Measurements from ENCODE around the gene MYH15. TPM values are rescaled to one million over a fixed set of nuclear protein-coding genes. Genes with fewer than 3 reads are reported as not detected.

MYH15 gene
- total RNA-seq, 4 donors from 2014 or later = 0.10 to 0.27 (median 0.13) TPM; not detected in 1

- in situ Hi-C loops (cut with MboI; ENCODE audit: low sequenced_read_pairs in 4 of 4) = no loop called here
- DNase-seq (no peak), ATAC-seq (no peak)
- intact Hi-C loops (cut with DNase I; ENCODE audit: low total_unique reads) = no loop called here
- no peaks in the 10 kb centered on the region for H3K27me3 ChIP-seq
- no peaks in the 10 kb centered on the region for H3K36me3 ChIP-seq
- H3K4me1 ChIP-seq = no peaks in the 10 kb centered on the region
- no peaks in the 10 kb centered on the region for H3K9me3 ChIP-seq
- H3K4me3 ChIP-seq = no peak overlapping the region
- H3K27ac ChIP-seq = no peak overlapping the region
- TF ChIP-seq POLR2A (IDR thresholded peaks at IDR 0.05) = no peak
- TF ChIP-seq CTCF (IDR thresholded peaks at IDR 0.05 in 4 of 5, conservative IDR thresholded peaks at IDR 0.05 in 1 of 5) = no peak
Measured at GRCh38 chr3:108462899-108463298, 47.5 kb downstream of the MYH15 start.

- no peaks in the 10 kb centered on the region for H3K4me1 ChIP-seq
- no peak overlapping the region for H3K4me3 ChIP-seq
- H3K27ac ChIP-seq = no peak overlapping the region
- no peaks in the 10 kb centered on the region for H3K27me3 ChIP-seq
- in situ Hi-C loops (cut with MboI; ENCODE audit: low sequenced_read_pairs in 4 of 4) = no loop called here
- no peaks in the 10 kb centered on the region for H3K9me3 ChIP-seq
- no peaks in the 10 kb centered on the region for H3K36me3 ChIP-seq
- TF ChIP-seq POLR2A (IDR thresholded peaks at IDR 0.05) (no peak), CTCF (IDR thresholded peaks at IDR 0.05 in 4 of 5, conservative IDR thresholded peaks at IDR 0.05 in 1 of 5) (no peak)
- ATAC-seq (no peak), DNase-seq (no peak)
- intact Hi-C loops (cut with DNase I; ENCODE audit: low total_unique reads) = no loop called here
Measured at GRCh38 chr3:108461661-108462111, 48.7 kb downstream of the MYH15 start.

- Histone ChIP-seq H3K4me1 (no peaks in the 10 kb centered on the region), H3K27me3 (no peaks in the 10 kb centered on the region), H3K27ac (no peak overlapping the region), H3K4me3 (no peak overlapping the region), H3K9me3 (no peaks in the 10 kb centered on the region), H3K36me3 (no peaks in the 10 kb centered on the region)
- in situ Hi-C loops (cut with MboI; ENCODE audit: low sequenced_read_pairs in 4 of 4) (no loop called here), intact Hi-C loops (cut with DNase I; ENCODE audit: low total_unique reads) (no loop called here)
- TF ChIP-seq POLR2A (IDR thresholded peaks at IDR 0.05) (no peak), CTCF (IDR thresholded peaks at IDR 0.05 in 4 of 5, conservative IDR thresholded peaks at IDR 0.05 in 1 of 5) (no peak)
- ATAC-seq (no peak), DNase-seq (no peak)
Measured at GRCh38 chr3:108459225-108459624, 51.2 kb downstream of the MYH15 start.

GRCh38 chr3:108455212-108455705 is 55.1 kb downstream of the MYH15 start:
- H3K27me3 ChIP-seq = no peaks in the 10 kb centered on the region
- no peaks in the 10 kb centered on the region for H3K36me3 ChIP-seq
- intact Hi-C loops (cut with DNase I; ENCODE audit: low total_unique reads) (no loop called here), in situ Hi-C loops (cut with MboI; ENCODE audit: low sequenced_read_pairs in 4 of 4) (no loop called here)
- no peak for ATAC-seq
- H3K4me3 ChIP-seq = no peak overlapping the region
- H3K27ac ChIP-seq = no peak overlapping the region
- no peak for DNase-seq
- no peaks in the 10 kb centered on the region for H3K9me3 ChIP-seq
- TF ChIP-seq POLR2A (IDR thresholded peaks at IDR 0.05) (no peak), CTCF (IDR thresholded peaks at IDR 0.05 in 4 of 5, conservative IDR thresholded peaks at IDR 0.05 in 1 of 5) (no peak)
- no peaks in the 10 kb centered on the region for H3K4me1 ChIP-seq

- DNase-seq (no peak), ATAC-seq (no peak)
- Histone ChIP-seq H3K36me3 (no peaks in the 10 kb centered on the region), H3K27ac (no peak overlapping the region), H3K4me1 (no peaks in the 10 kb centered on the region), H3K4me3 (no peak overlapping the region), H3K27me3 (no peaks in the 10 kb centered on the region), H3K9me3 (no peaks in the 10 kb centered on the region)
- TF ChIP-seq POLR2A (IDR thresholded peaks at IDR 0.05) (no peak), CTCF (IDR thresholded peaks at IDR 0.05 in 4 of 5, conservative IDR thresholded peaks at IDR 0.05 in 1 of 5) (no peak)
- in situ Hi-C loops (cut with MboI; ENCODE audit: low sequenced_read_pairs in 4 of 4) = no loop called here
- intact Hi-C loops (cut with DNase I; ENCODE audit: low total_unique reads) = no loop called here
Measured at GRCh38 chr3:108453565-108453964, 56.8 kb downstream of the MYH15 start.

Data from gastrocnemius medialis (tissue), 4 donors.